ENCODE results near the gene GARNL3. TPM values are rescaled to one million over a fixed set of nuclear protein-coding genes. Genes with fewer than 3 reads are reported as not detected.

GARNL3 gene
- total RNA-seq, 1 donor from 2014 or later, result 22.9 TPM

- Histone ChIP-seq H3K4me1 (peaks cover 43% of the 10 kb centered on the region), H3K27me3 (ENCODE audit: low read depth) (no peaks in the 10 kb centered on the region), H3K9me3 (replicated peaks) (no peaks in the 10 kb centered on the region), H3K27ac (replicated peaks) (no peak overlapping the region), H3K4me3 (no peak overlapping the region), H3K36me3 (no peaks in the 10 kb centered on the region)
- no peak for DNase-seq
- intact Hi-C loops (cut with micrococcal nuclease), result no loop called here
- TF ChIP-seq CTCF (IDR thresholded peaks at IDR 0.05; ENCODE audit: borderline replicate concordance), result no peak
Measured at GRCh38 chr9:127256324-127256723, 8.2 kb upstream of the GARNL3 start.

GRCh38 chr9:127258606-127259471 lies 5.7 kb upstream of the GARNL3 start:
- H3K4me3 ChIP-seq, result no peak overlapping the region
- DNase-seq, result no peak
- no peak for TF ChIP-seq CTCF (IDR thresholded peaks at IDR 0.05; ENCODE audit: borderline replicate concordance)
- no peaks in the 10 kb centered on the region for H3K36me3 ChIP-seq
- intact Hi-C loops (cut with micrococcal nuclease), result no loop called here
- H3K27me3 ChIP-seq (ENCODE audit: low read depth), result no peaks in the 10 kb centered on the region
- peak overlapping the region; percentile 58 for H3K27ac ChIP-seq (replicated peaks)
- peaks cover 48% of the 10 kb centered on the region for H3K4me1 ChIP-seq
- H3K9me3 ChIP-seq (replicated peaks), result no peaks in the 10 kb centered on the region

- no peaks in the 10 kb centered on the region for H3K9me3 ChIP-seq (replicated peaks)
- H3K27ac ChIP-seq (replicated peaks), result peak overlapping the region; percentile 78
- intact Hi-C loops (cut with micrococcal nuclease), result no loop called here
- DNase-seq, result no peak
- no peak overlapping the region for H3K4me3 ChIP-seq
- no peak for TF ChIP-seq CTCF (IDR thresholded peaks at IDR 0.05; ENCODE audit: borderline replicate concordance)
- H3K27me3 ChIP-seq (ENCODE audit: low read depth), result no peaks in the 10 kb centered on the region
- H3K4me1 ChIP-seq, result peaks cover 45% of the 10 kb centered on the region
- no peaks in the 10 kb centered on the region for H3K36me3 ChIP-seq
Measured at GRCh38 chr9:127262602-127263001, 2.0 kb upstream of the GARNL3 start.

GRCh38 chr9:127263237-127263636 lies 1.3 kb upstream of the GARNL3 start:
- H3K27ac ChIP-seq (replicated peaks), result peak overlapping the region; percentile 78
- TF ChIP-seq CTCF (IDR thresholded peaks at IDR 0.05; ENCODE audit: borderline replicate concordance), result no peak
- no peaks in the 10 kb centered on the region for H3K27me3 ChIP-seq (ENCODE audit: low read depth)
- no peak overlapping the region for H3K4me3 ChIP-seq
- no peak for DNase-seq
- peaks cover 52% of the 10 kb centered on the region for H3K4me1 ChIP-seq
- H3K36me3 ChIP-seq, result no peaks in the 10 kb centered on the region
- intact Hi-C loops (cut with micrococcal nuclease), result no loop called here
- H3K9me3 ChIP-seq (replicated peaks), result no peaks in the 10 kb centered on the region

- intact Hi-C loops (cut with micrococcal nuclease), result no loop called here
- no peaks in the 10 kb centered on the region for H3K36me3 ChIP-seq
- peak overlapping the region; percentile 78 for H3K27ac ChIP-seq (replicated peaks)
- H3K4me1 ChIP-seq, result peaks cover 53% of the 10 kb centered on the region
- no peak for TF ChIP-seq CTCF (IDR thresholded peaks at IDR 0.05; ENCODE audit: borderline replicate concordance)
- peak overlapping the region; percentile 60 for H3K4me3 ChIP-seq
- no peaks in the 10 kb centered on the region for H3K27me3 ChIP-seq (ENCODE audit: low read depth)
- no peak for DNase-seq
- H3K9me3 ChIP-seq (replicated peaks), result no peaks in the 10 kb centered on the region
Measured at GRCh38 chr9:127263664-127264063, 910 bp upstream of the GARNL3 start.

Measured in left ventricle myocardium inferior (tissue), 1 donor.